ENCODE results near the gene SV2B.

The SV2B gene

GRCh38 chr15:91268510-91268909 is 168.5 kb downstream of the SV2B start:
- DNase-seq (ENCODE audit: low read depth), result no peak

DNA sequence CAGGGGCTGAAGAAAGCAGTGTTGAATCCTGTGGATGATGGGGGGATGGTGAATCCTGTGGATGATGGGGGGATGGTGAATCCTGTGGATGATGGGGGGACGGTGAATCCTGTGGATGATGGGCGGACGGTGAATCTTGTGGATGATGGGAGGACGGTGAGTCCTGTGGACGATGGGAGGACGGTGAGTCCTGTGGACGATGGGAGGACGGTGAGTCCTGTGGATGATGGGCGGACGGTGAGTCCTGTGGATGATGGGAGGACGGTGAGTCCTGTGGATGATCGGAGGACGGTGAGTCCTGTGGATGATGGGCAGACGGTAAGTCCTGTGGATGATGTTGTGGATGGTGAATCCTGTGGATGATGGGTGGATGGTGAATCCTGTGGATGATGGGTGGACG is 170.7 kb downstream of the SV2B start:
- no peak for DNase-seq (ENCODE audit: low read depth)

GRCh38 chr15:91271565-91272153 is 171.6 kb downstream of the SV2B start:
- no peak for DNase-seq (ENCODE audit: low read depth)

DNA sequence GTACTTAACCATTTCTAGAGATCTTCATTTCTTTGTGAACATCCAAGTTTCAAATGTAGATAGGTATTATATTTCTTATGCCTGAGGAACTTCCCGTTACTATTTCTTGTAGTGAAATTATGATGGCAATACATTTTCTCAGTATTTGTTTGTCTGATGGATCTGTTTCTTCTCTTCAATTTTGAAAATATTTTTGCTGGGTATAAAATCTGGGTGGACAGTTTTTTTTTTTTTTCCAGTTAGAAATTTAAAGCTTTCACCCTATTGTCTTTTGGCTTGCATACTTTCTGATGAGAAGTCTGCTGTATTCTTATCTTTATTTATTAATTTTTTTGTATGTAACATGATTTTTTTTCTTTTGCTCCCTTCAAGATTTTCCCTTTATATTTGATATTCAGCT is 175.8 kb downstream of the SV2B start:
- DNase-seq (ENCODE audit: low read depth), result no peak

GRCh38 chr15:91278951-91279350 is 178.9 kb downstream of the SV2B start:
- no peak for DNase-seq (ENCODE audit: low read depth)

GRCh38 chr15:91279486-91279885 is 179.4 kb downstream of the SV2B start:
- DNase-seq (ENCODE audit: low read depth), result no peak

DNA sequence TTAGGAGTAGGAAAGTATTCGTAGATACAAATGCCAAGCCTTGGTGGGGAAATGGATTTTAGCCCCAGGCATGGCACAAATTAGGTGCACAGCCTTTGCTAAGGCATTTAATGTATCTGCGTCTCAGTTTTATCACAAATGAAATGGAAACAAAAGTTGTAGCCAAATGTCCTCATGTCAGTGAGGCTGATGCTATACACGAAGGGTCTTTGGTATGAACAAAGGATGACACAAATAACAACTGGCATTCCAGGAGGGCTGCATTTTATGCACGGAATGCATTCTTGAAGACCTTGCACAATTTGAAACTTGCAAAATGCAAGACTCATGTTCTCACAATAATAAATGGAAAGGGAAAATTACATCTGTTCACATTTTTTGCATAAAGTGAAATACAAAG is 181.9 kb downstream of the SV2B start:
- DNase-seq (ENCODE audit: low read depth), result no peak

DNA sequence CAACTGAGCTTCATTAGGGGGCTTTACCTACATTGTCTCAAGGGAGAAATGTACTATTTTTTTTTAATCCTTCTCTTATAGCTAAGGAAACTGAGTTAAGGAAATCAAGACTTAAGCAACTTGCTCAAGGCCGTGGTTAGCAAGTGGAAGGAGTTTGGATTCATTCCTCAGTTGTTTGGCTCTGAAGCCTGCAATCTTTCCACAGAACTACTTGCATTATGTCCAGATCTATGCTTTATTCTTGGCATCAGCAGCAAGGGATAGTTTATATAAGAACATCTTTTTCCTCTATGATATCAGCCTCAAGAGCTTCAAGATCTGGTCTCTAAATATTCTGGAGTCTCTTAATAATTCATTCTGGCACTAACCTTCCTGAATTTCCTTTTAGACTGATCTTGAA is 182.4 kb downstream of the SV2B start:
- DNase-seq (ENCODE audit: low read depth), result no peak

DNA sequence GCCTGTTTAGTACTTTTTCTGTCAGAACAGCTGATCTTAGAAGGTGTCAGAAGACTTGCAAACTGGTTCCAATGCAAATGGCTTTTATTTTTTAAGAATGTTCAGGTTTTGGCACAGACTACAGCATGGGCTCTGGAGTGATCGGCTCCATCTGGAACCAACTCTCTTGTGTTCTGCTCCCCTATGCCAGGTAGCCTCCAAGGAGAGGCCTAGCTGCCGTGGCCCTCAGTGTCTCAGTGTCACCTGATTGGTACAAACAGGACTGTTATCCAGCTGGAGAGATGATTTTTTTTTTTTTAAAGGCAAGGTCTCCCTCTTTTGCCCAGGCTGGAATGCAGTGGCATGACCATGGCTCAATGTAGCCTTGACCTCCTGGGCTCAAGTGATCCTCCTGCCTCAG is 183.1 kb downstream of the SV2B start:
- no peak for DNase-seq (ENCODE audit: low read depth)

DNA sequence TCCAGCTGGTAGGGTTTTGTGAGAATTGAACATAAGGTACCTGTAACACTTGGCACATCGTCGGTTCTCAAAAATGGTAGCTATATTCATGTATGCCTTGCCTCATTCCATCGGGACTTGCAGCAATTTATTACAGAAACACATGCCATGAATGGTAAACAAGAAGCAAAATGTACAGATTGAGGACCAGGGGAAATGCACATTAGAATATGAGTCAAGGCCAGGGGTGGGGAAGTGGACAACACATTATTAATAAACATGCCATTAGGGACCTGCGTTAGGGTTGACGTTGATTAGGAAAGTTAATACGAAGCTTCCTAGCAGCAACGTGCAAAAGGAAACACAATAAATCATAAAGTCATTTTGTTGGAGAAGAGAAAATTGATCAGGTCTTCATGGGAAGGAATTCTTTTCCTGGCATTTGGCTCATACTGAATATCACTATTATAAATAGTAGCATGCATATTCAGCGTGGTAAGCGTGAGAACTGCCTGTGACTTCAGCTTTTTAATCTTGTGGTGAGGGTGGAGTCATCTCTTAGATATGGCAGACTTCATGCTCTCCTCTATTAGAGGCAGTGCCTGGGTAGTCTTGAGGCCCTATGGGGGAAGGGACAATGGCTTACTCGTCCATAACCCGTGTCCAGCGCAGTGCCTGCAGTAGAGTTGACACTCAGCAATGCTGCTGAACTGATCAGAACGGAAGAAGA is 184.9 kb downstream of the SV2B start:
- no peak for DNase-seq (ENCODE audit: low read depth)

GRCh38 chr15:91289324-91289723 is 189.3 kb downstream of the SV2B start:
- DNase-seq (ENCODE audit: low read depth), result no peak

GRCh38 chr15:91290553-91290952 is 190.5 kb downstream of the SV2B start:
- DNase-seq (ENCODE audit: low read depth), result no peak

DNA sequence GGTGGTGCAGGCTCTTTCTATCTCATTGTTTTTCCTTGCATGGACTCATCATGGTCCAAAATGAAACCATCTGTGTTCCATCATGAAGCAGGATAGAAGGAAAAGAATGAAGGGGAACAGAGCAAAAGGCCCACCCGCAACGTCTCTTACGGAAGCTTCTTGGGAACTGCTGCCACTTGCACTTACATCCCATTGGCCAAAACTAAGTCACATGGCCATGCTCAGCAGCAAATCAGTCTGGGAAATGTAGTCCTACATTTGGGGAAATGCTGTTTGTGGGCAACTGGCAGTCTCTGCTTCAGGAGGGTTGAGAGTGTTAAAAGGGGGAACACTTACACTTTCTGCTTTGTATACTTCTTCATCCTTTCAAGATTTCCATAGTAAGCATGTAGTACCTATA is 191.6 kb downstream of the SV2B start:
- no peak for DNase-seq (ENCODE audit: low read depth)

GRCh38 chr15:91294344-91294743 is 194.3 kb downstream of the SV2B start:
- DNase-seq (ENCODE audit: low read depth), result no peak

- no peak for DNase-seq (ENCODE audit: low read depth)
Measured at GRCh38 chr15:91294795-91295194, 194.7 kb downstream of the SV2B start.

GRCh38 chr15:91298101-91298500 is 198.0 kb downstream of the SV2B start:
- no peak for DNase-seq (ENCODE audit: low read depth)

- peak; percentile 8 for DNase-seq (ENCODE audit: low read depth)
Measured at GRCh38 chr15:91302588-91303439, 202.8 kb downstream of the SV2B start.

GRCh38 chr15:91304210-91304609 is 204.2 kb downstream of the SV2B start:
- no peak for DNase-seq (ENCODE audit: low read depth)

- no peak for DNase-seq (ENCODE audit: low read depth)
Measured at GRCh38 chr15:91304786-91305185, 204.7 kb downstream of the SV2B start.

DNA sequence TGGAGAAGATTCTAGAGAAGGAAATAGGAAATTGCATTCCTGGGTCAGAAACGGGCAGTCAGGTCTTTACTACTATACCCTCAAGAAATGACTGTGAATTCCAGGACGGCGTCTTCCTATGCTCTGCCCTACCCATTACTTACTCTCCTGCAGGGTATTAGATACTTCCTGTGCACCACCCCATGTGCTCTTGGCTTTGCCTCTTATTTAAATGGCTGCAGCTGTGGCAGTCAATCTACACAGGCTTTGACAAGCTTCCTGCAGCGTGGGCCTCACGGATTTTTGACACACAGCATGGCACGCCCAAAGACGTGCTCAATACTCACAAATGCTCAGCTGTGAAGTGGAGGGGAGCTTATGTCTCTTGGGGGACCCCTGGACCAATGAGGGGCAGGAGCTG is 206.1 kb downstream of the SV2B start:
- DNase-seq (ENCODE audit: low read depth), result no peak

GRCh38 chr15:91307601-91308000 is 207.5 kb downstream of the SV2B start:
- no peak for DNase-seq (ENCODE audit: low read depth)

GRCh38 chr15:91308199-91308598 is 208.1 kb downstream of the SV2B start:
- no peak for DNase-seq (ENCODE audit: low read depth)

DNA sequence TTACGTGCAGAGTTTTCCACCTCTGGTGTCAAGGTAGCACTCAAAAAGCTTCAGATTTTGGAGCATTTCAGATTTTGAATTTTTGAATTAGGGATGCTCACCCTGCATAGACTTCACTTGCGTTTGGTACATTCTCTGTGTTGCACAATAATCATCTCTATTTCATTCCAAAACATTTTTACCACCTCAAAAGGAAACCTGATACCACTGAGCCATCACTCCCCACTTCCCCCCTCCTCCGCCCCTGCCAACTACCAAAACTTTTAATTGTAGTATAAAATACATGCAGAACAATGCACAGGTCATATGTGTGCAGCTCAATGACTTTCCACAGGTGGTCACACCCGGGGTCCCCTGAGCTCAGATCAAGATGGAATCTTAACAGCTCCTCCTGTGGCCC is 208.8 kb downstream of the SV2B start:
- no peak for DNase-seq (ENCODE audit: low read depth)
